ENCODE data around the gene GRIK3.

The GRIK3 gene

GRCh38 chr1:36988741-36989193, 45.5 kb downstream of the GRIK3 start:
- Histone ChIP-seq H2BK120ac (ENCODE audit: low read depth, low read length) (no peak overlapping the region), H2BK15ac (ENCODE audit: low read depth, poor library complexity, severe bottlenecking) (no peak overlapping the region), H3K4me3 (ENCODE audit: insufficient read depth in 1 of 2, low read depth in 1 of 2, low read length in 2 of 2) (no peak overlapping the region), H2BK12ac (ENCODE audit: low read length in 2 of 2) (no peak overlapping the region), H2BK5ac (ENCODE audit: low read depth, low read length, poor library complexity, severe bottlenecking) (no peak overlapping the region), H3K36me3 (ENCODE audit: control insufficient read depth in 1 of 2, insufficient read depth in 2 of 2, low read depth in 1 of 2, low read length in 2 of 2) (no peaks in the 10 kb centered on the region), H3K9ac (ENCODE audit: low read length) (no peak overlapping the region), H3K23ac (ENCODE audit: low read length in 2 of 2) (no peak overlapping the region), H3K4ac (ENCODE audit: low read depth in 1 of 2, low read length in 2 of 2) (no peak overlapping the region), H3K14ac (ENCODE audit: low read length in 2 of 2) (no peak overlapping the region), H2AK5ac (ENCODE audit: low read length, severe bottlenecking) (no peak overlapping the region), H4K8ac (ENCODE audit: low read length) (no peak overlapping the region), H4K91ac (ENCODE audit: low read length) (no peak overlapping the region), H3K27me3 (ENCODE audit: control insufficient read depth in 1 of 2, insufficient read depth in 1 of 2, low read length in 2 of 2) (peaks cover 0 to 19% of the 10 kb centered on the region in 2 experiments), H3K27ac (ENCODE audit: low read length, poor library complexity, severe bottlenecking) (no peak overlapping the region), H3K4me2 (ENCODE audit: low read length, poor library complexity, severe bottlenecking) (no peak overlapping the region), H3K18ac (ENCODE audit: low read depth in 1 of 2, low read length in 2 of 2) (no peak overlapping the region), H3K79me1 (replicated peaks; ENCODE audit: low read length, poor library complexity, severe bottlenecking) (no peaks in the 10 kb centered on the region), H3K4me1 (ENCODE audit: control insufficient read depth, insufficient read depth, low read depth, low read length) (no peaks in the 10 kb centered on the region), H3K9me3 (ENCODE audit: control insufficient read depth, low read length) (no peaks in the 10 kb centered on the region), H2AFZ (ENCODE audit: low read depth, low read length) (no peak overlapping the region)
- WGBS, result 81% methylated on average over 12 of the region's 12 CpGs
- no peak for DNase-seq

- H3K18ac ChIP-seq (ENCODE audit: low read depth in 1 of 2, low read length in 2 of 2), result no peak overlapping the region
- no peak overlapping the region for H2BK5ac ChIP-seq (ENCODE audit: low read depth, low read length, poor library complexity, severe bottlenecking)
- H3K36me3 ChIP-seq (ENCODE audit: control insufficient read depth in 1 of 2, insufficient read depth in 2 of 2, low read depth in 1 of 2, low read length in 2 of 2), result no peaks in the 10 kb centered on the region
- H3K14ac ChIP-seq (ENCODE audit: low read length in 2 of 2), result no peak overlapping the region
- no peak overlapping the region for H3K27ac ChIP-seq (ENCODE audit: low read length, poor library complexity, severe bottlenecking)
- H2AK5ac ChIP-seq (ENCODE audit: low read length, severe bottlenecking), result no peak overlapping the region
- no peak for DNase-seq
- H2AFZ ChIP-seq (ENCODE audit: low read depth, low read length), result no peak overlapping the region
- no peak overlapping the region for H2BK12ac ChIP-seq (ENCODE audit: low read length in 2 of 2)
- H3K79me1 ChIP-seq (replicated peaks; ENCODE audit: low read length, poor library complexity, severe bottlenecking), result no peaks in the 10 kb centered on the region
- H3K4me1 ChIP-seq (ENCODE audit: control insufficient read depth, insufficient read depth, low read depth, low read length), result no peaks in the 10 kb centered on the region
- no peak overlapping the region for H4K8ac ChIP-seq (ENCODE audit: low read length)
- H3K4ac ChIP-seq (ENCODE audit: low read depth in 1 of 2, low read length in 2 of 2), result no peak overlapping the region
- no peak overlapping the region for H2BK15ac ChIP-seq (ENCODE audit: low read depth, poor library complexity, severe bottlenecking)
- peaks cover 0 to 19% of the 10 kb centered on the region in 2 experiments for H3K27me3 ChIP-seq (ENCODE audit: control insufficient read depth in 1 of 2, insufficient read depth in 1 of 2, low read length in 2 of 2)
- no peak overlapping the region for H4K91ac ChIP-seq (ENCODE audit: low read length)
- WGBS, result 77% methylated on average over 6 of the region's 10 CpGs
- H2BK120ac ChIP-seq (ENCODE audit: low read depth, low read length), result no peak overlapping the region
- H3K9me3 ChIP-seq (ENCODE audit: control insufficient read depth, low read length), result no peaks in the 10 kb centered on the region
- no peak overlapping the region for H3K4me2 ChIP-seq (ENCODE audit: low read length, poor library complexity, severe bottlenecking)
- H3K9ac ChIP-seq (ENCODE audit: low read length), result no peak overlapping the region
- no peak overlapping the region for H3K23ac ChIP-seq (ENCODE audit: low read length in 2 of 2)
- H3K4me3 ChIP-seq (ENCODE audit: insufficient read depth in 1 of 2, low read depth in 1 of 2, low read length in 2 of 2), result no peak overlapping the region
These were observed 46.0 kb downstream of the GRIK3 start for GRCh38 chr1:36988321-36988720.

DNA sequence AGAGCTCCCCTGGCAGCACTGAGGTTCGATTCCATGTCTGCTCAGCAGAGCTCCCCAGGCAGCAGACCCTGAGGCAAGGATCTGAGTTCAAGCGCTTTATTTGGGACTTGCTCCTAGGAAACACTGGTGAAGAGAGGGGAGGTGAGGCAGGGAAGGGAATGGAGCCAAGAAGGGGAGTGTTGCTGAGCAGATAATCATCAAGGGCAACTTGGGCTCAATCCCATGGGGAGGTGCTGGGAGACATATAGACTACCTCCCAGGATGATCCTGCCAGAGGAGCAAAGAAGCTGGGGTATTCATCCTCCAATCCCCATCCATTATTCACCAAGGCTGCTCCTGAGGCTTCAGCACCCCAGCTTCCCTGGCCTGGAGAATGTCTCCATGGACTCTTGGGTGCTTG, 47.0 kb downstream of the GRIK3 start:
- Histone ChIP-seq H2AFZ (ENCODE audit: low read depth, low read length) (no peak overlapping the region), H3K79me1 (replicated peaks; ENCODE audit: low read length, poor library complexity, severe bottlenecking) (no peaks in the 10 kb centered on the region), H2AK5ac (ENCODE audit: low read length, severe bottlenecking) (no peak overlapping the region), H3K4me3 (ENCODE audit: insufficient read depth in 1 of 2, low read depth in 1 of 2, low read length in 2 of 2) (no peak overlapping the region), H2BK15ac (ENCODE audit: low read depth, poor library complexity, severe bottlenecking) (no peak overlapping the region), H3K18ac (ENCODE audit: low read depth in 1 of 2, low read length in 2 of 2) (no peak overlapping the region), H2BK12ac (ENCODE audit: low read length in 2 of 2) (no peak overlapping the region), H3K4ac (ENCODE audit: low read depth in 1 of 2, low read length in 2 of 2) (no peak overlapping the region), H2BK5ac (ENCODE audit: low read depth, low read length, poor library complexity, severe bottlenecking) (no peak overlapping the region), H3K9ac (ENCODE audit: low read length) (no peak overlapping the region), H4K91ac (ENCODE audit: low read length) (no peak overlapping the region), H3K27me3 (ENCODE audit: control insufficient read depth in 1 of 2, insufficient read depth in 1 of 2, low read length in 2 of 2) (peaks cover 0 to 19% of the 10 kb centered on the region in 2 experiments), H4K8ac (ENCODE audit: low read length) (no peak overlapping the region), H3K4me2 (ENCODE audit: low read length, poor library complexity, severe bottlenecking) (no peak overlapping the region), H3K23ac (ENCODE audit: low read length in 2 of 2) (no peak overlapping the region), H3K27ac (ENCODE audit: low read length, poor library complexity, severe bottlenecking) (no peak overlapping the region), H3K36me3 (ENCODE audit: control insufficient read depth in 1 of 2, insufficient read depth in 2 of 2, low read depth in 1 of 2, low read length in 2 of 2) (no peaks in the 10 kb centered on the region), H3K9me3 (ENCODE audit: control insufficient read depth, low read length) (no peaks in the 10 kb centered on the region), H3K4me1 (ENCODE audit: control insufficient read depth, insufficient read depth, low read depth, low read length) (no peaks in the 10 kb centered on the region), H3K14ac (ENCODE audit: low read length in 2 of 2) (no peak overlapping the region), H2BK120ac (ENCODE audit: low read depth, low read length) (no peak overlapping the region)
- WGBS, result 73% methylated on average over 2 of the region's 2 CpGs
- no peak for DNase-seq

GRCh38 chr1:36986241-36986985, 47.9 kb downstream of the GRIK3 start:
- no peaks in the 10 kb centered on the region for H3K36me3 ChIP-seq (ENCODE audit: control insufficient read depth in 1 of 2, insufficient read depth in 2 of 2, low read depth in 1 of 2, low read length in 2 of 2)
- H3K14ac ChIP-seq (ENCODE audit: low read length in 2 of 2), result no peak overlapping the region
- peaks cover 0 to 19% of the 10 kb centered on the region in 2 experiments for H3K27me3 ChIP-seq (ENCODE audit: control insufficient read depth in 1 of 2, insufficient read depth in 1 of 2, low read length in 2 of 2)
- H3K4me3 ChIP-seq (ENCODE audit: insufficient read depth in 1 of 2, low read depth in 1 of 2, low read length in 2 of 2), result no peak overlapping the region
- H2BK5ac ChIP-seq (ENCODE audit: low read depth, low read length, poor library complexity, severe bottlenecking), result no peak overlapping the region
- no peak overlapping the region for H2BK15ac ChIP-seq (ENCODE audit: low read depth, poor library complexity, severe bottlenecking)
- WGBS, result 72% methylated on average over 6 of the region's 6 CpGs
- no peak for DNase-seq
- H3K9me3 ChIP-seq (ENCODE audit: control insufficient read depth, low read length), result no peaks in the 10 kb centered on the region
- no peak overlapping the region for H4K8ac ChIP-seq (ENCODE audit: low read length)
- no peaks in the 10 kb centered on the region for H3K4me1 ChIP-seq (ENCODE audit: control insufficient read depth, insufficient read depth, low read depth, low read length)
- H2BK120ac ChIP-seq (ENCODE audit: low read depth, low read length), result no peak overlapping the region
- H3K79me1 ChIP-seq (replicated peaks; ENCODE audit: low read length, poor library complexity, severe bottlenecking), result no peaks in the 10 kb centered on the region
- no peak overlapping the region for H2AK5ac ChIP-seq (ENCODE audit: low read length, severe bottlenecking)
- H3K4ac ChIP-seq (ENCODE audit: low read depth in 1 of 2, low read length in 2 of 2), result no peak overlapping the region
- no peak overlapping the region for H2BK12ac ChIP-seq (ENCODE audit: low read length in 2 of 2)
- no peak overlapping the region for H4K91ac ChIP-seq (ENCODE audit: low read length)
- H3K27ac ChIP-seq (ENCODE audit: low read length, poor library complexity, severe bottlenecking), result no peak overlapping the region
- no peak overlapping the region for H3K4me2 ChIP-seq (ENCODE audit: low read length, poor library complexity, severe bottlenecking)
- no peak overlapping the region for H3K9ac ChIP-seq (ENCODE audit: low read length)
- no peak overlapping the region for H3K23ac ChIP-seq (ENCODE audit: low read length in 2 of 2)
- H3K18ac ChIP-seq (ENCODE audit: low read depth in 1 of 2, low read length in 2 of 2), result no peak overlapping the region
- H2AFZ ChIP-seq (ENCODE audit: low read depth, low read length), result no peak overlapping the region

All from mesenchymal stem cell (in vitro differentiated cells and primary cell).